SU-DHL-6 (cell line): Measurements from ENCODE around the gene APBA2.

Source experiments
- EZH2phosphoT487 ChIP-seq: fragments of 200-600 bp; sonication (generic), shearing (Covaris generic); conservative IDR thresholded peaks from 2 replicates; pipeline ENCODE4 v1.6.1; 2018; ENCODE audit warnings: mild to moderate bottlenecking, antibody characterized with exemption, low read length, moderate library complexity, mixed read lengths
- TF ChIP-seq, protein P1 (sequence below): fragments of 200-600 bp; sonication (generic); IDR thresholded peaks from one replicate; pipeline ENCODE4 v1.5.1; 2017; ENCODE audit warnings: antibody characterized with exemption, mild to moderate bottlenecking, low read length, moderate library complexity; ENCODE audit not compliant: insufficient read depth, poor library complexity, severe bottlenecking

DNA sequence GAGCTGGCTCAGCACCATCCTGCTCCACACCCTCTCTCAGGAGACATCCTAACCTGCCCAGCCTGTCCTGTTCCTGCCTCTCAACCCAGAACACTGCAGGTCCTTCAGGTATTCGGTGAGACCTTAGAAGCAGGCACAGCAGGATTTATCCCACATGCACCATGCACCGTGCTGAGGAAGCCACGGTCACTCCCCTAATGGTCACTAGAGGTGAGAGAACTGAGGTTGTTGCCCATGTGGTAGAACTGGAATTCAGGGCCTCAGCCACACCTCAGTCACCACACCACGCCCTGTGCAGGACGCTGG lies 36.9 kb downstream of the APBA2 start:
- TF ChIP-seq, protein P1, sequence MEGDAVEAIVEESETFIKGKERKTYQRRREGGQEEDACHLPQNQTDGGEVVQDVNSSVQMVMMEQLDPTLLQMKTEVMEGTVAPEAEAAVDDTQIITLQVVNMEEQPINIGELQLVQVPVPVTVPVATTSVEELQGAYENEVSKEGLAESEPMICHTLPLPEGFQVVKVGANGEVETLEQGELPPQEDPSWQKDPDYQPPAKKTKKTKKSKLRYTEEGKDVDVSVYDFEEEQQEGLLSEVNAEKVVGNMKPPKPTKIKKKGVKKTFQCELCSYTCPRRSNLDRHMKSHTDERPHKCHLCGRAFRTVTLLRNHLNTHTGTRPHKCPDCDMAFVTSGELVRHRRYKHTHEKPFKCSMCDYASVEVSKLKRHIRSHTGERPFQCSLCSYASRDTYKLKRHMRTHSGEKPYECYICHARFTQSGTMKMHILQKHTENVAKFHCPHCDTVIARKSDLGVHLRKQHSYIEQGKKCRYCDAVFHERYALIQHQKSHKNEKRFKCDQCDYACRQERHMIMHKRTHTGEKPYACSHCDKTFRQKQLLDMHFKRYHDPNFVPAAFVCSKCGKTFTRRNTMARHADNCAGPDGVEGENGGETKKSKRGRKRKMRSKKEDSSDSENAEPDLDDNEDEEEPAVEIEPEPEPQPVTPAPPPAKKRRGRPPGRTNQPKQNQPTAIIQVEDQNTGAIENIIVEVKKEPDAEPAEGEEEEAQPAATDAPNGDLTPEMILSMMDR = no peak
- no peak for TF ChIP-seq EZH2phosphoT487
